ENCODE measurements around the gene SLC22A2.

Gene SLC22A2

DNA sequence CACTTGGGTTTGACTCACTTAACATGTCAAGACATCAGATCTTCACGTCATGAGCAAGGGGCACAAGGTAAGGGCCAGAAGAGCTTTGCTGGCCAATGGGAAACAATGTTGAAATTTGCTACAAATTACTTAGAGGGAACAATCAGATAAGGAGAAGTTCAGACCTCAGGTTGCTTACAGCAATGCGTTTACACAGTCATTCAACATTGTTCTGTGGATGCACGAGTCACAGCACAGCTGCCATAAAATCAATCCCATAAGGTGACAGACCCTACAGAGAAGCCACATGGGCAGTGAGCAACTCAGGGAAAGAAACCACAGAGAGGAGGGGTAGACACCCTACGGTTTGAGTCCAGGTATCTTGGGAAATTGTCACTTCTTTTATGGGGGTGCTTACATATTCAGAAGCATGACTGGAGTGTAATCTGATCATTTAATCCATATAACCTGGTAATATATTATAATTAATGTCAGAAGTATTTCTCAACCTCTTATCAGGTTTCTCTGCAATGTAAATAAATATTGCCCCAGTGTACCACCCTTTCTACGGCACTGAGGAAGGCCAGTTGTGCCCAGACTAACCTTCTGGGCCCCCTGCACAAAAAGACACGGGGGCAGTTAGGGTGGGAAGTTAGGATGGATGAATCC, 2.3 kb upstream of the SLC22A2 start:
- H3K27me3 ChIP-seq (ENCODE audit: insufficient read depth, low read length) = no peaks in the 10 kb centered on the region
- no peaks in the 10 kb centered on the region for H3K36me3 ChIP-seq (ENCODE audit: insufficient read depth, low read length)
- H3K9me3 ChIP-seq (ENCODE audit: insufficient read depth, low read depth, low read length) = no peaks in the 10 kb centered on the region
- no peak overlapping the region for H3K4me3 ChIP-seq (ENCODE audit: low read length)
- no peak overlapping the region for H3K27ac ChIP-seq (ENCODE audit: low read depth, low read length)
- peaks cover 12% of the 10 kb centered on the region; the same call in 1 of the 2 replicates for H3K4me1 ChIP-seq (ENCODE audit: insufficient read depth, low read length)
- H3K9ac ChIP-seq (ENCODE audit: low read depth, low read length) = no peak overlapping the region
- 91% methylated on average over 6 of the region's 6 CpGs for WGBS

DNA sequence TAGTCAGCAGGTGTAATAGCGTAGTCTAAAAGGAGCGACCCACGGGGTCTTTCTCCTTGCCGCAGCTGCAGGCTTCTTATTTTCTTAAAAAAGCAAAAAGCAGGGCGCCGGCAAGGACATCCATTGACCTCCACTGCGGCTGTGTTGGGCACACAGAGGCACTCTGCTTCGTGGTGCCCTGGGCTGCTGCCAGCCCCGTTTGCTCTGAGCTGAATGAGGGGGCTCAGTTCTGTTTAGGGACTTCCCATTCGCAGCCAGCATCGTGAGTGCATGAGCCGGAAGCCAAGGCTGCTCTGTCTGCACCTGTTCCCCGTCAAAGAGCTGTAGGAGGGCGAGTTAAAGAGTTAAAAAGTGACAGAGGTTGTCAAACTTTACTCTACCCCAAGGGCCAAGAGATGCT, 1.7 kb upstream of the SLC22A2 start:
- H3K9me3 ChIP-seq (ENCODE audit: insufficient read depth, low read depth, low read length) = no peaks in the 10 kb centered on the region
- H3K36me3 ChIP-seq (ENCODE audit: insufficient read depth, low read length) = no peaks in the 10 kb centered on the region
- WGBS = 88% methylated on average over 14 of the region's 14 CpGs
- no peaks in the 10 kb centered on the region for H3K27me3 ChIP-seq (ENCODE audit: insufficient read depth, low read length)
- H3K4me3 ChIP-seq (ENCODE audit: low read length) = no peak overlapping the region
- peaks cover 12% of the 10 kb centered on the region; the same call in 1 of the 2 replicates for H3K4me1 ChIP-seq (ENCODE audit: insufficient read depth, low read length)
- H3K9ac ChIP-seq (ENCODE audit: low read depth, low read length) = no peak overlapping the region
- no peak overlapping the region for H3K27ac ChIP-seq (ENCODE audit: low read depth, low read length)

DNA sequence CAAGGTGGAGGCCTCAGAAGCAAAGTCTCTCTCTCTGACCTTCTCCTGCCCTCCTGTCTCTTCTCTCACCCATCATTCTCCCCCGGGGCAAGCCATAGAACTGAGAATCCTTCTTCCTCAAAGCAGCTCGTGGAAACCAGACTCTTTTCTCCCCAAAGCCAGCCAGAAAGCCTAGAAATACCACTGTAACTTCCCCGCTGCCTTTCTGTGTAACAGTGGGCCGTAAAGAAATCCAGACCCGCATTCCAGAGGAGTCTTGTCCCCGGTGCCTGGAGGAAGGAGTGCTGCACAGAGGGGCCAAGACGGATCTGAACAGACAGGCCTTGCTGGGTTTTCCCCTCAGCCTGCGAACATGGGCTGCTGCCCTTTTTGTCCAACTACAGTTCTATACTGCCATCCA, 977 bp upstream of the SLC22A2 start:
- H3K4me1 ChIP-seq (ENCODE audit: insufficient read depth, low read length) = peaks cover 19% of the 10 kb centered on the region
- H3K27ac ChIP-seq (ENCODE audit: low read depth, low read length) = no peak overlapping the region
- H3K9ac ChIP-seq (ENCODE audit: low read depth, low read length) = no peak overlapping the region
- H3K36me3 ChIP-seq (ENCODE audit: insufficient read depth, low read length) = no peaks in the 10 kb centered on the region
- 73% methylated on average over 8 of the region's 8 CpGs for WGBS
- H3K27me3 ChIP-seq (ENCODE audit: insufficient read depth, low read length) = no peaks in the 10 kb centered on the region
- no peak overlapping the region for H3K4me3 ChIP-seq (ENCODE audit: low read length)
- no peaks in the 10 kb centered on the region for H3K9me3 ChIP-seq (ENCODE audit: insufficient read depth, low read depth, low read length)

DNA sequence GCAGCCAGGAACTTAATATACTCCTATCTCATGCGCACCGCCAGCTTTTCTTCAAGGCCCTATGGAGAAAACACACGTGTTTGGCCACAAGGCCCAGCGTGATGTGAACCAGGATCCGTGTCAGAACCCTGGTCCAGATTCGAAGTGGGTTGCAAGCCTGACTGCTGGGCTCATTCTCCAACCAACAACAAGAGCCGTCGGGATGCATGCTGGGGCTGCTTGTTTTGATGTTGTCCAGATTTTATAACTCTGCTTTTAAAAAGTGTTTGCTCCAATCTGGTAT, 463 bp upstream of the SLC22A2 start:
- no peaks in the 10 kb centered on the region for H3K9me3 ChIP-seq (ENCODE audit: insufficient read depth, low read depth, low read length)
- no peak overlapping the region for H3K4me3 ChIP-seq (ENCODE audit: low read length)
- H3K27me3 ChIP-seq (ENCODE audit: insufficient read depth, low read length) = no peaks in the 10 kb centered on the region
- H3K9ac ChIP-seq (ENCODE audit: low read depth, low read length) = no peak overlapping the region
- no peaks in the 10 kb centered on the region for H3K36me3 ChIP-seq (ENCODE audit: insufficient read depth, low read length)
- WGBS = 94% methylated on average over 8 of the region's 8 CpGs
- peaks cover 20% of the 10 kb centered on the region for H3K4me1 ChIP-seq (ENCODE audit: insufficient read depth, low read length)
- no peak overlapping the region for H3K27ac ChIP-seq (ENCODE audit: low read depth, low read length)

DNA sequence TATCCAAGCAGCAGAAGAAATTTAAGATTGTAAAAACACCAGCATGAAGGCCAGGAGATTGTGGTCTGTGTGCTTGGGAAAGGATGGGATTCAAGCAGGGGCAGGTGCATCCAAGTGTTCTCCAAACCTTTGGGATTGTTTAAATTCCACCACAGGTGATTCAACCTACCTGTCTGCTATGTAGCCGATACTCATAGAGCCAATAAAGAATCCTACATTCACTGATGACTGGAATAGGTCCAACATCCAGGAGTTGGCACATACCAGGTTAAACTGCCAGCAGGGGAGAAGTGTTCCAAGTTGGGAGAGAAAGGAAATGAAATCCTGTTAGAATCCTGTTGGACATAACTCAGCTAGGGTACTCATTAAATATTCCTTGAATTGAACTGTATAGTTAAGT, 2.2 kb downstream of the SLC22A2 start:
- no peaks in the 10 kb centered on the region for H3K27me3 ChIP-seq (ENCODE audit: insufficient read depth, low read length)
- peaks cover 39% of the 10 kb centered on the region for H3K4me1 ChIP-seq (ENCODE audit: insufficient read depth, low read length)
- no peak overlapping the region for H3K27ac ChIP-seq (ENCODE audit: low read depth, low read length)
- H3K9ac ChIP-seq (ENCODE audit: low read depth, low read length) = no peak overlapping the region
- H3K36me3 ChIP-seq (ENCODE audit: insufficient read depth, low read length) = no peaks in the 10 kb centered on the region
- H3K4me3 ChIP-seq (ENCODE audit: low read length) = no peak overlapping the region
- WGBS = 97% methylated on average over 1 of the region's 1 CpG
- no peaks in the 10 kb centered on the region for H3K9me3 ChIP-seq (ENCODE audit: insufficient read depth, low read depth, low read length)

DNA sequence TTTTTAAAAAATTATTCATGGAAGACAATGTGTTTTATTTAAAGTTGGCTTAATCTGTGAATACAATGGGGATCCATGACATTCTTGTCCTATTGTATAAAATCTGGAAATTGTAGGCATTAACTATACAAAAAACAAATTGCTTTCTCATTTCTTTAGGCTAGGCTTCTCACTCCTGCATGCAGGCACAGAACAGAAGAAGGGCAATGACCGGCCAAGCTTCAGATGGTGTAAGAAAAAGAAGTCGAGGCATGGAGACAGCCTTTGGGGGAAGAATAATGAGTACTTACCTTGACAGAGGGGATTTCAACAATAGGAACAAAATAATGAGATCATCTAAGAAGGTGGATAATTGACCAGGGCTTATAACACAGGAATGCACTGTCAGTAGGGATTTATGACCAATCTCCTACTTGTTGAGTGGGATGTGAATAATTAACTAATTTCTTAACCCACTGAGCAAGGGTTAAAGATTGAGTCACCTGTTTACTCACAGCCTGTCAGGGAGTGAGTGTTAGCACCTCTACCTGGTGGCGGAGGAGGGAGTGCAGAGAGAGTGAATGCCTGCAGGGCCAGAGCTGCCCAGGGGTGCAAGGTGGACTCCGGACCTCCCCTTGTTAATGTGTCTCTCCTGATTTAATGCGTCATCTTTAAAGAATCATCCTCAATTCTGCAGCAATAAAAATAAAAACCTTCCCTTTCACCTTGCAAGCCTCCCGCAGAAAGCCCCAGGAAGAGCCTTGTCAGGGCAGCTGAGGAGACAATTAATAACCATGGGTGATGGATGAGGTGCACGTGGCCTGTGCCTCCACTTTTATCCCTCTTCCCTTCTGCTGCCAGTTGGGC, 3.9 kb downstream of the SLC22A2 start:
- Histone ChIP-seq H3K9ac (ENCODE audit: low read depth, low read length) (no peak overlapping the region), H3K4me3 (ENCODE audit: low read length) (no peak overlapping the region), H3K9me3 (ENCODE audit: insufficient read depth, low read depth, low read length) (no peaks in the 10 kb centered on the region), H3K4me1 (ENCODE audit: insufficient read depth, low read length) (peaks cover 46% of the 10 kb centered on the region), H3K36me3 (ENCODE audit: insufficient read depth, low read length) (no peaks in the 10 kb centered on the region), H3K27me3 (ENCODE audit: insufficient read depth, low read length) (no peaks in the 10 kb centered on the region), H3K27ac (ENCODE audit: low read depth, low read length) (no peak overlapping the region)
- WGBS = 72% methylated on average over 7 of the region's 7 CpGs

DNA sequence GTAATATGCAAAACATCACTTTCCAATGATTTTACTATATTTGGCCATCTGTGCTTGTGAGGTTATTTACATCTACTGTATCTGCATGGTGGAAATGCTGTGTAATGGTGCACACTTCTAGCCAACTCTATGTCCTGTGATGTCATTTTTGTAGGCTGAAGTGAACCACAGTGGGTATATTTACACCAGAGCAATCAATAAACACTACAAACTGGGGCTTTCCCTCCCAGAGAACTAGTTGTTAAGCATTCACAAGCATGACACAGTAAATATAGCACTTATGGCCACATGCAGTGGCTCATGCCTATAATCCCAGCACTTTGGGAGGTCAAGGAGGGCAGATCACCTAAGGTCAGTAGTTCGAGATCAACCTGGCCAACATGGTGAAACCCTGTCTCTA, 4.9 kb downstream of the SLC22A2 start:
- 100% methylated on average over 1 of the region's 1 CpG for WGBS
- Histone ChIP-seq H3K27ac (ENCODE audit: low read depth, low read length) (no peak overlapping the region), H3K9me3 (ENCODE audit: insufficient read depth, low read depth, low read length) (no peaks in the 10 kb centered on the region), H3K4me1 (ENCODE audit: insufficient read depth, low read length) (peaks cover 47% of the 10 kb centered on the region), H3K36me3 (ENCODE audit: insufficient read depth, low read length) (no peaks in the 10 kb centered on the region), H3K4me3 (ENCODE audit: low read length) (no peak overlapping the region), H3K27me3 (ENCODE audit: insufficient read depth, low read length) (no peaks in the 10 kb centered on the region), H3K9ac (ENCODE audit: low read depth, low read length) (no peak overlapping the region)

DNA sequence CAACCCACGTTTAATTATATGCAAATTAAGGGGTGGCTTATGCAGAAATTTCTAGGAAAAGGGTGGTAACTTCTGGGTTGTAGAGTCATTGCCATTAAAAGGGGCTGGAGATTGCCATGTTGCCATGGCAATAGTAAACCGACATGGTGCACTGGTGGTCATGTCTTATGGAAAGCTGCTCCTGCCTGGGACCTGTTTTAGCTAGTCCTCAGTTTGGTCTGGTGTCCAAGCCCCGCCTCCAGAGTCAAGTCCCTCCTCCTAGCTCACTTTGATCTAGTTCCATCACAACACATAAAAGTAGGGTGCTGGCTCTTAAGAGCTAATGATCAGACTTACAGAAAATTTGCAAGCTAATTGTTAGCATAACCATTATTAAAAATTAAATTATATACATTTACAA, 5.3 kb downstream of the SLC22A2 start:
- Histone ChIP-seq H3K4me3 (ENCODE audit: low read length) (no peak overlapping the region), H3K36me3 (ENCODE audit: insufficient read depth, low read length) (no peaks in the 10 kb centered on the region), H3K9ac (ENCODE audit: low read depth, low read length) (no peak overlapping the region), H3K27ac (ENCODE audit: low read depth, low read length) (no peak overlapping the region), H3K27me3 (ENCODE audit: insufficient read depth, low read length) (no peaks in the 10 kb centered on the region), H3K9me3 (ENCODE audit: insufficient read depth, low read depth, low read length) (no peaks in the 10 kb centered on the region), H3K4me1 (ENCODE audit: insufficient read depth, low read length) (peaks cover 48% of the 10 kb centered on the region)
- WGBS = 52% methylated on average over 3 of the region's 3 CpGs

DNA sequence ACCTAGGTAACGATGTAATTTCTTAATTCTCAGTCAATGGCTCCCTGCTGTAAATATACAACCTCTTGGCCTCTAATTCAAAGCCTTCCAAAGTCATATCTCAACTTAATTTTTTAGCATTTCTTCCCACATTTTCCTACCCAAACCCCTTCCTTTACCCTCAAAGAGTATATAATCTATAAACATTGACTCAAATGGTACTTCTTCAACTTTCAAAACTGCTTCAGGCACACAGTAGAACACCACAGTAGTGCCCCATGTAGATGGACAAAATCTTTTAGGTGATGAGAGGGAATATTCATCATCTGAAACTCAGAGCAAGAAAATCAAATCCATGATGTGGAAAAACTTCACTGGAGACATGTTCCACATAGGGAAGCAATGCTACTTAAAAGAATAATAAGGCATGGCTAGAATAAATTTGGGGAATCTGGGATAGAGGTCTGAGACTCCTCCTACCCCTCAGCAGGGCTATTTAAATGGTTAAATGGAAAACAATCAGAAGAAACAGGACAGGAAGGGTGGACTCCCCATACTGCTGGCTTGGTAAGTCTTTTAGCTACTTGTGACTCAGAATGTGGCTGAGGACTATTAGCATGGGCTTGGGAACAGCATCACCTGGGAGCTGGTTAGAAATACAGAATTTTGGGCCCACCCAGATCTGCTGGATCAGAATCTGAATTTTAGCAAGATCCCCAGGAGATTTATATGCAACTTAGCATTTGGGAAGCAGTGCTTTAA, 6.4 kb downstream of the SLC22A2 start:
- 81% methylated on average over 1 of the region's 1 CpG for WGBS
- H3K27me3 ChIP-seq (ENCODE audit: insufficient read depth, low read length) = no peaks in the 10 kb centered on the region

DNA sequence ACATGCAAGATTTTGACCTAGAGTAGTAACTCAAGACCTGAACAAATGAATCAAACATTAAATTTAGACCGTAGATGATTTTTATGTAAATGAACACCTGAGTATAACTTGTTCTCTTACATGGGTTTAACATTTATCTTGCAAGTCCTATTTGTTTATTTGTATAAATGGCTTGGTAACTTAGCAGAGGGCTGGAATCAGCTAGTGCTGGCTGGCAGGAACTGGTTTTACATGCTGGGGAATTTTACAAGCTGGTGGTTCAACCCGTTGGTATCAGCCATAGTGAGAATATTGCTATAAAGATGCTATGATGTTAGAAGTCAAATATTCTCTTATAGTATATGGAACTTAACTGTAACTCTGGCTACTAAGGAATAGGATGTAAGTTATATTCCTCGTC, 8.9 kb downstream of the SLC22A2 start:
- Histone ChIP-seq H3K4me3 (ENCODE audit: low read length) (no peak overlapping the region), H3K27ac (ENCODE audit: low read depth, low read length) (no peak overlapping the region), H3K4me1 (ENCODE audit: insufficient read depth, low read length) (peaks cover 58% of the 10 kb centered on the region), H3K9ac (ENCODE audit: low read depth, low read length) (no peak overlapping the region), H3K27me3 (ENCODE audit: insufficient read depth, low read length) (no peaks in the 10 kb centered on the region), H3K36me3 (ENCODE audit: insufficient read depth, low read length) (no peaks in the 10 kb centered on the region), H3K9me3 (ENCODE audit: insufficient read depth, low read depth, low read length) (no peaks in the 10 kb centered on the region)
- 94% methylated on average over 3 of the region's 3 CpGs for WGBS

More for the DNA sequence above, 6.4 kb downstream of the SLC22A2 start:
- no peaks in the 10 kb centered on the region for H3K9me3 ChIP-seq (ENCODE audit: insufficient read depth, low read depth, low read length)
- peaks cover 59% of the 10 kb centered on the region for H3K4me1 ChIP-seq (ENCODE audit: insufficient read depth, low read length)
- H3K36me3 ChIP-seq (ENCODE audit: insufficient read depth, low read length) = no peaks in the 10 kb centered on the region
- no peak overlapping the region for H3K27ac ChIP-seq (ENCODE audit: low read depth, low read length)
- no peak overlapping the region for H3K9ac ChIP-seq (ENCODE audit: low read depth, low read length)
- H3K4me3 ChIP-seq (ENCODE audit: low read length) = no peak overlapping the region

DNA sequence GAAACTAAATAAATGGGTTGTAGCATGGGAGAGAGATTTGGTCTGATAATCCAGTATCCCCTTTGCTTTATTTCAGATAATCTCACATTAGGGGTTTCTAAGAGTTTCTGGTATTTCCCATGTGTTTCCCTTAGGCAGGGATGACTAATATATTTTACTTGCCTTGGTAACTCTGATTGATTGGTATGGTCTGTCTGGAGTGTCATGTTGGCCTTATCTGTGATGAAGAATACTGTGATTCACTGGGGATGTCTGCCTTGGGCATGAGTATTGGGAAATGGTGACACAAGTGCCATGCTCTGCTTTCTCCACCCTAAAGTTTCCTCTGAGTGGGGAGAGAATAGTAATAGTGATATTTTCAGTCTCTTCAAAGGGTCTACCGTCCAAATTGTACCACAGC, 10.1 kb downstream of the SLC22A2 start:
- H3K36me3 ChIP-seq (ENCODE audit: insufficient read depth, low read length) = no peaks in the 10 kb centered on the region
- WGBS = no CpG with 5 or more reads among the region's 1 CpG
- H3K27ac ChIP-seq (ENCODE audit: low read depth, low read length) = no peak overlapping the region
- no peak overlapping the region for H3K9ac ChIP-seq (ENCODE audit: low read depth, low read length)
- no peaks in the 10 kb centered on the region for H3K9me3 ChIP-seq (ENCODE audit: insufficient read depth, low read depth, low read length)
- H3K4me1 ChIP-seq (ENCODE audit: insufficient read depth, low read length) = peaks cover 57% of the 10 kb centered on the region
- H3K27me3 ChIP-seq (ENCODE audit: insufficient read depth, low read length) = no peaks in the 10 kb centered on the region
- no peak overlapping the region for H3K4me3 ChIP-seq (ENCODE audit: low read length)
